Nephron (organoid): Measurements from ENCODE around the gene EXOC6.

ENCODE experiments used
- H3K27ac Mint-ChIP-seq, 3 experiments: 2 replicates each; pipeline ENCODE4 v1.8.0; 2020; ENCODE audit warnings: mixed read lengths in 3 of 3, mild to moderate bottlenecking in 2 of 3, moderate library complexity in 1 of 3
- H3K27me3 Mint-ChIP-seq: 2 replicates; pipeline ENCODE4 v1.8.0; 2021; ENCODE audit warnings: low read depth, mild to moderate bottlenecking, moderate library complexity, mixed read lengths
- H3K36me3 Mint-ChIP-seq: 2 replicates; pipeline ENCODE4 v1.8.0; 2020; ENCODE audit warnings: low read depth, mixed read lengths
- H3K4me1 Mint-ChIP-seq: 2 replicates; pipeline ENCODE4 v1.8.0; 2020; ENCODE audit warnings: mixed read lengths
- H3K4me3 Mint-ChIP-seq, 3 experiments: 2 replicates each; pipeline ENCODE4 v1.8.0; 2020; ENCODE audit warnings: mild to moderate bottlenecking in 3 of 3, mixed read lengths in 3 of 3, moderate library complexity in 2 of 3
- H3K9me3 Mint-ChIP-seq: 2 replicates; pipeline ENCODE4 v1.8.0; 2020; ENCODE audit warnings: mixed read lengths
- TF ChIP-seq, protein P1 (sequence below), 3 experiments: fragments of 200-600 bp; sonication (generic); IDR thresholded peaks; one replicate each; pipeline ENCODE4 v1.5.0; 2021; ENCODE audit warnings: antibody characterized with exemption in 3 of 3; ENCODE audit not compliant: unreplicated experiment in 3 of 3

The EXOC6 gene

DNA sequence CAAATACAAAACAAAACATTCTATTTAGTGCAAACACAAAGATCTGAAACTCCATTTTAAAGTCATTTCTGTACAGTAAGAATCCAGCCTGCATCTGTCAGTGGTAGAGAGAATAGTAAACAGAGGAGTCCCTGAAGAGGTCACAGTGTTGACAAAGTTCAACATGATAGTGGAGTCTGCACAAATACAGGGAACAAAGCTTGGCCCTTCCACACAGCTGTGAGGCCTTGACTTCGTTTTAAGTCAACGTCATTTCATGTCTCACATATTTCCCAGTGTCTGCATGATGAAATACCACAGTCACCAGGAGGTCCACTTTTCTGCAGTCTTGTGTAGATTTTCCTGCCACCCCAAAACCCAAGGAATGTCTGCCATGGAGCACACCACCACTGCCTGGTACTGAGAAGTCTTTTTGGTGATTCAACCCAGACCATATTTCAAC is 258.3 kb downstream of the EXOC6 start:
- Mint-ChIP-seq H3K27me3 (no peaks in the 10 kb centered on the region), H3K36me3 (peaks cover 4% of the 10 kb centered on the region), H3K9me3 (peaks cover 29% of the 10 kb centered on the region), H3K27ac (no peak overlapping the region), H3K4me1 (no peaks in the 10 kb centered on the region), H3K4me3 (no peak overlapping the region)
- TF ChIP-seq, protein P1, sequence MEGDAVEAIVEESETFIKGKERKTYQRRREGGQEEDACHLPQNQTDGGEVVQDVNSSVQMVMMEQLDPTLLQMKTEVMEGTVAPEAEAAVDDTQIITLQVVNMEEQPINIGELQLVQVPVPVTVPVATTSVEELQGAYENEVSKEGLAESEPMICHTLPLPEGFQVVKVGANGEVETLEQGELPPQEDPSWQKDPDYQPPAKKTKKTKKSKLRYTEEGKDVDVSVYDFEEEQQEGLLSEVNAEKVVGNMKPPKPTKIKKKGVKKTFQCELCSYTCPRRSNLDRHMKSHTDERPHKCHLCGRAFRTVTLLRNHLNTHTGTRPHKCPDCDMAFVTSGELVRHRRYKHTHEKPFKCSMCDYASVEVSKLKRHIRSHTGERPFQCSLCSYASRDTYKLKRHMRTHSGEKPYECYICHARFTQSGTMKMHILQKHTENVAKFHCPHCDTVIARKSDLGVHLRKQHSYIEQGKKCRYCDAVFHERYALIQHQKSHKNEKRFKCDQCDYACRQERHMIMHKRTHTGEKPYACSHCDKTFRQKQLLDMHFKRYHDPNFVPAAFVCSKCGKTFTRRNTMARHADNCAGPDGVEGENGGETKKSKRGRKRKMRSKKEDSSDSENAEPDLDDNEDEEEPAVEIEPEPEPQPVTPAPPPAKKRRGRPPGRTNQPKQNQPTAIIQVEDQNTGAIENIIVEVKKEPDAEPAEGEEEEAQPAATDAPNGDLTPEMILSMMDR (IDR thresholded peaks at IDR 0.05; ENCODE audit: unreplicated experiment in 3 of 3) = no peak
